T47D (cell line): ENCODE measurements around the gene WAPL.
A peak's percentile ranks its signal among the peaks of the same experiment; 100 is the strongest.
"Not testable (repeated sequence)": the region's sequence is repeated elsewhere in the genome, so short reads cannot be mapped to it uniquely, and the experiment has no call there.

ENCODE experiments used
- DNase-seq, 2 experiments: peaks; one replicate each; pipeline versions ENCODE4 v3.0.0 to v3.0.0-alpha.2; 2011 to 2012; ENCODE audit warnings: low read depth in 1 of 2, low spot score in 1 of 2
- JUND ChIP-seq: IDR thresholded peaks from 2 replicates; pipeline ENCODE4 v1.6.1; 2012; ENCODE audit warnings: low read depth
- in situ Hi-C: cut with HindIII; loops from 2 replicates; pipeline ENCODE4 v1.10.0; 2016; ENCODE audit warnings: low sequenced_read_pairs, low pct_unique_long_range_greater_than_20kb

WAPL gene, protein sequence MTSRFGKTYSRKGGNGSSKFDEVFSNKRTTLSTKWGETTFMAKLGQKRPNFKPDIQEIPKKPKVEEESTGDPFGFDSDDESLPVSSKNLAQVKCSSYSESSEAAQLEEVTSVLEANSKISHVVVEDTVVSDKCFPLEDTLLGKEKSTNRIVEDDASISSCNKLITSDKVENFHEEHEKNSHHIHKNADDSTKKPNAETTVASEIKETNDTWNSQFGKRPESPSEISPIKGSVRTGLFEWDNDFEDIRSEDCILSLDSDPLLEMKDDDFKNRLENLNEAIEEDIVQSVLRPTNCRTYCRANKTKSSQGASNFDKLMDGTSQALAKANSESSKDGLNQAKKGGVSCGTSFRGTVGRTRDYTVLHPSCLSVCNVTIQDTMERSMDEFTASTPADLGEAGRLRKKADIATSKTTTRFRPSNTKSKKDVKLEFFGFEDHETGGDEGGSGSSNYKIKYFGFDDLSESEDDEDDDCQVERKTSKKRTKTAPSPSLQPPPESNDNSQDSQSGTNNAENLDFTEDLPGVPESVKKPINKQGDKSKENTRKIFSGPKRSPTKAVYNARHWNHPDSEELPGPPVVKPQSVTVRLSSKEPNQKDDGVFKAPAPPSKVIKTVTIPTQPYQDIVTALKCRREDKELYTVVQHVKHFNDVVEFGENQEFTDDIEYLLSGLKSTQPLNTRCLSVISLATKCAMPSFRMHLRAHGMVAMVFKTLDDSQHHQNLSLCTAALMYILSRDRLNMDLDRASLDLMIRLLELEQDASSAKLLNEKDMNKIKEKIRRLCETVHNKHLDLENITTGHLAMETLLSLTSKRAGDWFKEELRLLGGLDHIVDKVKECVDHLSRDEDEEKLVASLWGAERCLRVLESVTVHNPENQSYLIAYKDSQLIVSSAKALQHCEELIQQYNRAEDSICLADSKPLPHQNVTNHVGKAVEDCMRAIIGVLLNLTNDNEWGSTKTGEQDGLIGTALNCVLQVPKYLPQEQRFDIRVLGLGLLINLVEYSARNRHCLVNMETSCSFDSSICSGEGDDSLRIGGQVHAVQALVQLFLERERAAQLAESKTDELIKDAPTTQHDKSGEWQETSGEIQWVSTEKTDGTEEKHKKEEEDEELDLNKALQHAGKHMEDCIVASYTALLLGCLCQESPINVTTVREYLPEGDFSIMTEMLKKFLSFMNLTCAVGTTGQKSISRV (N-terminal part only)

GRCh38 chr10:86521678-86522509 lies at the start of gene WAPL:
Gene WAPL, minus strand, starts transcription at chr10:86521792. Its CDS starts 3,723 bp downstream, at chr10:86518069.
- no peak for TF ChIP-seq JUND
- in situ Hi-C loops: no loop called here
- peak; percentile 97 to 99 for DNase-seq

DNA sequence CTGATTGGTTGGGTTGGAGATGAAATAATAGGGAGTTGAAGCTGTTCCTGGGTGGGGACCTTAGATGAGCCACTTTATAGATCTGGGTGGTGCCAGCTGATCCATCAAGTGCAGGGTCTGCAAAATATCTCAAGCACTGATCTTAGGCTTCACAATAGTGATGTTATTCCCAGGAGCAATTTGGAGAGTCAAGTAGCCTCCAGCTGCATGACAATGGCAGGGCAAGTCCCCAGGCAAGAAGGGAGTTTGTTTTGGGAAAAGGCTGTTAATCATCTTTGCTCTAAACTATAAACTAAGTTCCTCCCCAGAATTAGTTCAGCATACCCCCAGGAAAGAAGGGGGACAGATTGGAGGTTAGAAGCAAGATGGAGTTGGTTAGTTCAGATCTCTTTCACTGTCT lies 47.7 kb upstream of the WAPL start:
- no peak for DNase-seq
- in situ Hi-C loops: no loop called here
- TF ChIP-seq JUND: no peak

GRCh38 chr10:86566518-86566917 lies 44.9 kb upstream of the WAPL start:
- DNase-seq, in situ Hi-C loops: not testable (repeated sequence)

- in situ Hi-C loops: not testable (repeated sequence)
- DNase-seq: peak in 1 of 2 experiments; percentile 29
Measured at GRCh38 chr10:86563338-86563737, 41.7 kb upstream of the WAPL start.

DNA sequence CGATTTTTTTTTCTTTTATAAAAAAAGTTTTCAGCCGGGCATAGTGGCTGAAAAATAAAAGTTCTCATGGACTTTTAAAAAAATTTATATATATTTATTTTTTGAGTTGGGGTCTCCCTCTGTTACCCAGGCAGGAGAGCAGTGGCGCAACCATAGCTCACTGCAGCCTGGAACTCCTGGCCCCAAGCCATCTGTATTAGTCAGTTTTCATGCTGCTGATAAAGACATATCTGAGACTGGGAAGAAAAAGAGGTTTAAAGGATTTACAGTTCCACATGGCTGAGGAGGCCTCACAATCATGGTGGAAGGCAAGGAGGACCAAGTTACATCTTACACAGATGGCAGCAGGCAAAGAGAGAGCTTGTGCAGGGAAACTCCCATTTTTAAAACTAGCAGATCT lies 37.1 kb upstream of the WAPL start:
- in situ Hi-C loops, DNase-seq: not testable (repeated sequence)

DNA sequence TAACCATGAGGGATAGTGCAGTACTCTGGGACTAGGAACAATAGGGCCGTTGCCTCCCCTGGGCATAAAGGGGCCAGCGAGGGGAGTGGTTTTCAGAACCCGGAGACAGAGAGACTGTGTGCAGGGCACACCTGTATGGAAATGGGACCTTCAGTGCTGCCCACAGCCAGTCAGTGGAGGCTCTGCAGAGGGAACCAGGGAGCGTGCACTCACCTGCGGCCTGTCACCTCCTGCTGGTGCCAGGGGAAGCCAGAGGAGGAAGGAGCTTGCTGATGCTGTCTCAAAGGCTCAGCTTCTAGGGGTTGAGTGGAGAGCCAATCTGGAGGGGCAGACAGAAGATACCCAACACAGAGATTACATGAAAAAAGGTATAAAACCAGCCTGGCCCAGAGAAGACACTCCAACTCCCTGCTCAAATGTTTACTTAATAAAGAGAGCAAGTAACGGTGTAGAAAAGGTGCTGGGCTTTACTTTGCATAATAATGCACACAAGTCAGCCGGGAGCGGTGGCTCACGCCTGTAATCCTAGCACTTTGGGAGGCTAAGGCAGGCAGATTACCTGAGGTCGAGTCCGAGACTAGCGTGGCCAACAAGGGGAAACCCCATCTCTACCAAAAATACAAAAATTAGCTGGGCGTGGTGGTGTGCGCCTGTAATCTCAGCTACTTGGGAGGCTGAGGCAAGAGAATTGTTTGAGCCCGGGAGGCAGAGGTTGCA lies 35.5 kb upstream of the WAPL start:
- TF ChIP-seq JUND: no peak; the same call in 1 of the 2 replicates
- peak in 1 of 2 experiments; percentile 30 for DNase-seq
- in situ Hi-C loops: no loop called here

DNA sequence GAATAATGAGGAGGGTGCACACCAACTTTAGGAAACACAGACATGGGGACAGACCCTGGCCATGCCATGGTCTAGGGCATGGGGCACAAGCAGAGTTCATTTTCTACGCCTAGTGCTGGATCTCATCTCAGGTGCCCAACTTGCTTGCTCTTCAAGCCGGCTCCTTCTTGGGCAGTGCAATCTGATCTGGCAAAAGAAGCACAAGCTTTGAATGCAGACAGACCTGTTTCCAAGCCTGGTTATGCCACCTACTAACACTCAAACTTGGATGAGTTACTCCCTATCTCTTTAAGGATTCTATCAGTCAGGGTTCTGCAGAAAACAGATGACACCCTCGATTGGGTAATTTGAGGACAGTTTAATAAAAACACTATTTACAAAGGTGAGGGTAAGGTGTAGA lies 34.9 kb upstream of the WAPL start:
- in situ Hi-C loops: no loop called here

GRCh38 chr10:86553639-86554038 lies 32.0 kb upstream of the WAPL start:
- no peak for TF ChIP-seq JUND
- peak in 1 of 2 experiments; percentile 62 for DNase-seq
- in situ Hi-C loops: no loop called here

More for the DNA sequence above, 34.9 kb upstream of the WAPL start:
- peak; percentile 62 to 98 for DNase-seq
- peak; percentile 87 for TF ChIP-seq JUND

DNA sequence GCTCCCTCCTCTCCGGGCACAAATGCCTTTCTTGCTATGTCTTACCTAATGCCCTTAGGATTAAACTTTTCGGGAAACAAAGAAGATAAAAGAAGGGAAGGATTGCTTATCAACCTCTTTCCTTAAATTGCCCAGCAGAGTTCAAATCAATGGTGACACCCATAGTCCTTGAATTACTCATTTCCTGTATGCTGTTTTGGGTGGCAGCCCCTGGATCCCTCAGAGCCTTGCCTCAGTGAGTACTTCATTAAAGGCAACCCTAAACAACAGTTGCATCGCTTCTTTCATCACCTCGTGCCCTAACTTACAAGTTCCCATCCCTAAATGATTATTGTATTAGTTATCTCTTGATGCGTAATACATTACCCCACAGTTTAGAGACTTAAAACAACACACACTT lies 31.6 kb upstream of the WAPL start:
- TF ChIP-seq JUND: no peak
- in situ Hi-C loops: no loop called here
- no peak for DNase-seq

DNA sequence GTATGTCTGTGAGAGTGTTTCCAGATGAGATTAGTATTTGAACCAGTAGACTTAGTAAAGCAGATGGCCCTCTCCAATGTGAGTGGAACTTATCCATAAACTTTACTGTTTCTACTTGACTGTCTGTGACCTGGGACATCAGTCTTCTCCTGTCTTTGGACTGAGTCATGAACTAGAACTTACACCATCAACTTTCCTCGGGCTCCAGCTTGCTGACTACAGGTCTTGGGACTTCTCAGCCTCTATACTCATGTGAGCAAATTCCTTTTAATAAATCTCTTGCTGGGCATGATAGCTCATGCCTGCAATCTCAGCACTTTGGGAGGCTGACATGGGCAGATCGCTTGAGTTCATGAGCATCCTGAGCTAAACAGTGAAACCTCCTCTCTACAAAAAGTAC lies 25.7 kb upstream of the WAPL start:
- DNase-seq: no peak
- in situ Hi-C loops: no loop called here
- TF ChIP-seq JUND: no peak

DNA sequence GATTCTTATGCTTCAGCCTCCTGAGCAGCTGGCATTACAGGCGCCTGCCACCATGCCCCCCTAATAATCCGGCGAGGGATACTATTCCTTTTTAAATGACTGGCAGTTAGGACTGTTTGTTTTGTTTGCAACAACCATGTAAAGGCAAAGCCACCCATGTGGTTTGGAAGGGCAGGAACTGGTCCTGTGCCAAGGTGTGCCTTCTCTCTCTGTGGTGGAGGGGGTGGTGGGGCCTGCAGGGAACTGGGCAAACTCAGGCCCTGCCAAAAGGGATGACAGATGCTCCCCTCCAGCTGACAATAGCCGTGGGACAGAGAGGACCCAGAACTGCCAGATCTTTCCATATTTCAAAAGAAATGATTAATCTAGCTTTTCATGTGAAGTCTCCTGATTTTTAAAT lies 23.5 kb upstream of the WAPL start:
- in situ Hi-C loops: no loop called here
- TF ChIP-seq JUND: no peak
- peak in 1 of 2 experiments; percentile 61 for DNase-seq
